HepG2 (cell line): ENCODE data around the gene OBP2A.

Experiments
- CBX2 ChIP-seq, 2 experiments: fragments of 200-600 bp in 1 of 2; sonication (generic); formaldehyde crosslinking in 1 of 2; IDR thresholded peaks; 2 replicates each; pipeline versions ENCODE4 v1.7.0 to v1.8.1; 2018 to 2022; ENCODE audit warnings: low read depth in 2 of 2, low read length in 1 of 2, mild to moderate bottlenecking in 1 of 2, missing genetic modification reagents in 1 of 2
- CTCF ChIP-seq: sonication (generic); formaldehyde crosslinking; IDR thresholded peaks from 2 replicates; pipeline ENCODE4 v1.5.0; 2020; ENCODE audit warnings: mild to moderate bottlenecking, missing genetic modification reagents, moderate library complexity
- E2F2 ChIP-seq: sonication (generic); formaldehyde crosslinking; IDR thresholded peaks from 2 replicates; pipeline ENCODE4 v1.4.0; 2020; ENCODE audit warnings: missing genetic modification reagents, borderline replicate concordance
- EZH2 ChIP-seq: conservative IDR thresholded peaks from 2 replicates; pipeline ENCODE4 v1.6.1; 2012; ENCODE audit warnings: mild to moderate bottlenecking, low read depth, low read length, moderate library complexity
- POLR2A ChIP-seq, 2 experiments: IDR thresholded peaks; 2 replicates each; pipeline ENCODE4 v1.6.1; 2011; ENCODE audit warnings: low read depth in 2 of 2, low read length in 2 of 2, mild to moderate bottlenecking in 1 of 2, moderate library complexity in 1 of 2; ENCODE audit not compliant: insufficient read depth in 1 of 2
- POLR2AphosphoS2 ChIP-seq: IDR thresholded peaks from 2 replicates; pipeline ENCODE4 v1.6.1; 2011; ENCODE audit warnings: low read depth, low read length, improper control_type of control experiment
- RFX5 ChIP-seq: IDR thresholded peaks from 2 replicates; pipeline ENCODE4 v1.6.1; 2011; ENCODE audit warnings: low read depth, low read length, improper control_type of control experiment
- TCF12 ChIP-seq, 2 experiments: fragments of 450-650 bp in 1 of 2; sonication (generic) in 1 of 2; formaldehyde crosslinking in 1 of 2; IDR thresholded peaks; 2 replicates each; pipeline versions ENCODE4 v1.6.1 to v1.8.0; 2017 to 2022; ENCODE audit warnings: antibody characterized with exemption in 1 of 2, mild to moderate bottlenecking in 1 of 2, missing genetic modification reagents in 1 of 2, moderate library complexity in 1 of 2
- ZNF274 ChIP-seq: sonication (generic); formaldehyde crosslinking; IDR thresholded peaks from 2 replicates; pipeline ENCODE4 v1.5.1; 2020; ENCODE audit warnings: mild to moderate bottlenecking, missing genetic modification reagents
- ZNF354B ChIP-seq: sonication (generic); formaldehyde crosslinking; IDR thresholded peaks from 2 replicates; pipeline ENCODE4 v1.8.0; 2022; ENCODE audit warnings: mild to moderate bottlenecking, missing genetic modification reagents
- ZNF430 ChIP-seq: sonication (generic); formaldehyde crosslinking; IDR thresholded peaks from 2 replicates; pipeline ENCODE4 v1.9.0; 2021; ENCODE audit warnings: mild to moderate bottlenecking, missing genetic modification reagents
- ZNF850 ChIP-seq: sonication (generic); formaldehyde crosslinking; conservative IDR thresholded peaks from 2 replicates; pipeline ENCODE4 v1.9.0; 2021; ENCODE audit warnings: mild to moderate bottlenecking, missing genetic modification reagents
- TF ChIP-seq, protein P1 (sequence below): sonication (generic); formaldehyde crosslinking; IDR thresholded peaks from 2 replicates; pipeline ENCODE4 v1.5.1; 2020; ENCODE audit warnings: mild to moderate bottlenecking, missing genetic modification reagents, moderate library complexity

- TF ChIP-seq, protein P1, sequence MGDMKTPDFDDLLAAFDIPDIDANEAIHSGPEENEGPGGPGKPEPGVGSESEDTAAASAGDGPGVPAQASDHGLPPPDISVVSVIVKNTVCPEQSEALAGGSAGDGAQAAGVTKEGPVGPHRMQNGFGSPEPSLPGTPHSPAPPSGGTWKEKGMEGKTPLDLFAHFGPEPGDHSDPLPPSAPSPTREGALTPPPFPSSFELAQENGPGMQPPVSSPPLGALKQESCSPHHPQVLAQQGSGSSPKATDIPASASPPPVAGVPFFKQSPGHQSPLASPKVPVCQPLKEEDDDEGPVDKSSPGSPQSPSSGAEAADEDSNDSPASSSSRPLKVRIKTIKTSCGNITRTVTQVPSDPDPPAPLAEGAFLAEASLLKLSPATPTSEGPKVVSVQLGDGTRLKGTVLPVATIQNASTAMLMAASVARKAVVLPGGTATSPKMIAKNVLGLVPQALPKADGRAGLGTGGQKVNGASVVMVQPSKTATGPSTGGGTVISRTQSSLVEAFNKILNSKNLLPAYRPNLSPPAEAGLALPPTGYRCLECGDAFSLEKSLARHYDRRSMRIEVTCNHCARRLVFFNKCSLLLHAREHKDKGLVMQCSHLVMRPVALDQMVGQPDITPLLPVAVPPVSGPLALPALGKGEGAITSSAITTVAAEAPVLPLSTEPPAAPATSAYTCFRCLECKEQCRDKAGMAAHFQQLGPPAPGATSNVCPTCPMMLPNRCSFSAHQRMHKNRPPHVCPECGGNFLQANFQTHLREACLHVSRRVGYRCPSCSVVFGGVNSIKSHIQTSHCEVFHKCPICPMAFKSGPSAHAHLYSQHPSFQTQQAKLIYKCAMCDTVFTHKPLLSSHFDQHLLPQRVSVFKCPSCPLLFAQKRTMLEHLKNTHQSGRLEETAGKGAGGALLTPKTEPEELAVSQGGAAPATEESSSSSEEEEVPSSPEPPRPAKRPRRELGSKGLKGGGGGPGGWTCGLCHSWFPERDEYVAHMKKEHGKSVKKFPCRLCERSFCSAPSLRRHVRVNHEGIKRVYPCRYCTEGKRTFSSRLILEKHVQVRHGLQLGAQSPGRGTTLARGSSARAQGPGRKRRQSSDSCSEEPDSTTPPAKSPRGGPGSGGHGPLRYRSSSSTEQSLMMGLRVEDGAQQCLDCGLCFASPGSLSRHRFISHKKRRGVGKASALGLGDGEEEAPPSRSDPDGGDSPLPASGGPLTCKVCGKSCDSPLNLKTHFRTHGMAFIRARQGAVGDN (CRISPR knock-in tag) = no peak
- TF ChIP-seq POLR2A (IDR thresholded peaks at IDR 0.05; ENCODE audit: insufficient read depth in 1 of 2, low read depth in 2 of 2, low read length in 2 of 2) (no peak), CTCF (CRISPR knock-in tag) (no peak), EZH2 (no peak), POLR2AphosphoS2 (no peak), ZNF850 (CRISPR knock-in tag) (no peak), RFX5 (no peak), TCF12 (IDR thresholded peaks at IDR 0.05) (no peak), TCF12 (CRISPR knock-in tag; IDR thresholded peaks at IDR 0.05) (no peak), ZNF274 (CRISPR knock-in tag) (no peak), ZNF354B (no peak), E2F2 (CRISPR knock-in tag) (no peak), ZNF430 (no peak), CBX2 (IDR thresholded peaks at IDR 0.05; ENCODE audit: low read depth, low read length) (no peak), CBX2 (CRISPR knock-in tag; IDR thresholded peaks at IDR 0.05; ENCODE audit: low read depth) (no peak)
Measured at GRCh38 chr9:135519179-135519971, 26.6 kb upstream of the OBP2A start.
